ENCODE results near the gene STOML3.

The STOML3 gene

DNA sequence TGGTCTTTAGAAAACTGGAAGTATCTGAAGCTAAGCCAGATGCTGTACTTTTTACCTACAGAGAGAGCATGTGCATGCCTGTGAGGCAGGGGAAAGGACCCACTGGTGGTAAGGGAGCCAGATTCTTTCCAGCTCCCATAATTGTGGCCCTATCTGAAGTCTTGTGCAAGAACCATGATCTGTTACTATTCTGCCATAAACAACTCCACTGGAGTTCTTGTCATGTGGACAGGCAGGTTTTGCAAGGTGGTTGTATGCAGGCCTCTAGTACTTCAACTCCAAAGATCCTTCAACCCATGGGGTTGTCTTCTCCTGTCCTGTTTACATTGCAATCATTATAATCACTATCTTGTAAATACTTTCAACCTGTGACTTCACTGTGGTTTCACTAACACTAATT lies 33.1 kb upstream of the STOML3 start:
- no peaks in the 10 kb centered on the region for H3K4me1 ChIP-seq (ENCODE audit: low read length)
- H3K79me2 ChIP-seq (ENCODE audit: low read length): 0 out of 2 replicates have a peak, but pooled peaks cover 2% of the 10 kb centered on the region
- H3K9me2 ChIP-seq (replicated peaks; ENCODE audit: insufficient read depth, low read length): no peaks in the 10 kb centered on the region
- no peaks in the 10 kb centered on the region for H3F3A ChIP-seq (ENCODE audit: insufficient read depth, low read length)
- no peaks in the 10 kb centered on the region for H3K27me3 ChIP-seq (replicated peaks; ENCODE audit: insufficient read depth, low read length)
- no peak overlapping the region for H3K27ac ChIP-seq (ENCODE audit: low read length)
- no peak overlapping the region for H3K9ac ChIP-seq (ENCODE audit: low read length)
- DNase-seq: no peak
- no peak overlapping the region for H3K4me2 ChIP-seq (ENCODE audit: low read depth, low read length)
- TF ChIP-seq EZH2phosphoT487 (IDR thresholded peaks at IDR 0.05; ENCODE audit: low read length) (no peak), EZH2 (optimal IDR thresholded peaks at IDR 0.05; ENCODE audit: low read depth, low read length) (no peak)
- TF ChIP-seq, protein P1, sequence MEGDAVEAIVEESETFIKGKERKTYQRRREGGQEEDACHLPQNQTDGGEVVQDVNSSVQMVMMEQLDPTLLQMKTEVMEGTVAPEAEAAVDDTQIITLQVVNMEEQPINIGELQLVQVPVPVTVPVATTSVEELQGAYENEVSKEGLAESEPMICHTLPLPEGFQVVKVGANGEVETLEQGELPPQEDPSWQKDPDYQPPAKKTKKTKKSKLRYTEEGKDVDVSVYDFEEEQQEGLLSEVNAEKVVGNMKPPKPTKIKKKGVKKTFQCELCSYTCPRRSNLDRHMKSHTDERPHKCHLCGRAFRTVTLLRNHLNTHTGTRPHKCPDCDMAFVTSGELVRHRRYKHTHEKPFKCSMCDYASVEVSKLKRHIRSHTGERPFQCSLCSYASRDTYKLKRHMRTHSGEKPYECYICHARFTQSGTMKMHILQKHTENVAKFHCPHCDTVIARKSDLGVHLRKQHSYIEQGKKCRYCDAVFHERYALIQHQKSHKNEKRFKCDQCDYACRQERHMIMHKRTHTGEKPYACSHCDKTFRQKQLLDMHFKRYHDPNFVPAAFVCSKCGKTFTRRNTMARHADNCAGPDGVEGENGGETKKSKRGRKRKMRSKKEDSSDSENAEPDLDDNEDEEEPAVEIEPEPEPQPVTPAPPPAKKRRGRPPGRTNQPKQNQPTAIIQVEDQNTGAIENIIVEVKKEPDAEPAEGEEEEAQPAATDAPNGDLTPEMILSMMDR (IDR thresholded peaks at IDR 0.05; ENCODE audit: low read length): no peak
- no peaks in the 10 kb centered on the region; the same call in 1 of the 2 replicates for H3K36me3 ChIP-seq (replicated peaks; ENCODE audit: insufficient read depth, low read length)
- H4K20me1 ChIP-seq (ENCODE audit: insufficient read depth, low read length): no peaks in the 10 kb centered on the region
- no peak overlapping the region for H2AFZ ChIP-seq (ENCODE audit: low read length)
- no peak overlapping the region for H3K4me3 ChIP-seq (ENCODE audit: low read length)
- H3K9me3 ChIP-seq (replicated peaks; ENCODE audit: insufficient read depth, low read length): no peaks in the 10 kb centered on the region

DNA sequence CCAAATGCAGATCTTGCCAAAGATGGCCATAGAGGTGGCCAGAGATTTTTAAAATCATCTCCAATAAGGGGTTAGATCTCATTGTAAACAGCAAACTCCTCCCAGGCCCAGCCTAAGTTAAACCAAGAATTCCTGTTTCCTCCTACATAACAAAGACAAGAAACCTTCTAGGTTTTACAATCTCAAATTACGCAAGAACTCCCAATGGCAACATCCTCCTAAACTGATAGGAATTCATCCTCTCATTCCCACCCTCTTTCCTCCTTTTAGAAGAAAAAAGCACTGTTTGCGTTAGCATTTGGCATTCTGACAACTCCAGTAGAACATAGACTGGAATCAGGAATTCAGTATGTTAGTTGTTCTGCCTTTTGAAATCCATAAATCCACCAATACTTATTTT lies 32.7 kb upstream of the STOML3 start:
- Histone ChIP-seq H3K9me2 (replicated peaks; ENCODE audit: insufficient read depth, low read length) (no peaks in the 10 kb centered on the region), H3K4me2 (ENCODE audit: low read depth, low read length) (no peak overlapping the region), H3K9ac (ENCODE audit: low read length) (no peak overlapping the region), H4K20me1 (ENCODE audit: insufficient read depth, low read length) (no peaks in the 10 kb centered on the region), H3K9me3 (replicated peaks; ENCODE audit: insufficient read depth, low read length) (no peaks in the 10 kb centered on the region), H2AFZ (ENCODE audit: low read length) (no peak overlapping the region), H3K4me1 (ENCODE audit: low read length) (no peaks in the 10 kb centered on the region), H3K27ac (ENCODE audit: low read length) (no peak overlapping the region), H3F3A (ENCODE audit: insufficient read depth, low read length) (no peaks in the 10 kb centered on the region), H3K79me2 (ENCODE audit: low read length) (0 out of 2 replicates have a peak, but pooled peaks cover 2% of the 10 kb centered on the region), H3K4me3 (ENCODE audit: low read length) (no peak overlapping the region), H3K36me3 (replicated peaks; ENCODE audit: insufficient read depth, low read length) (no peaks in the 10 kb centered on the region), H3K27me3 (replicated peaks; ENCODE audit: insufficient read depth, low read length) (no peaks in the 10 kb centered on the region)
- TF ChIP-seq, protein P1 (IDR thresholded peaks at IDR 0.05; ENCODE audit: low read length): no peak
- TF ChIP-seq EZH2phosphoT487 (IDR thresholded peaks at IDR 0.05; ENCODE audit: low read length) (no peak), EZH2 (optimal IDR thresholded peaks at IDR 0.05; ENCODE audit: low read depth, low read length) (no peak)
- no peak for DNase-seq

DNA sequence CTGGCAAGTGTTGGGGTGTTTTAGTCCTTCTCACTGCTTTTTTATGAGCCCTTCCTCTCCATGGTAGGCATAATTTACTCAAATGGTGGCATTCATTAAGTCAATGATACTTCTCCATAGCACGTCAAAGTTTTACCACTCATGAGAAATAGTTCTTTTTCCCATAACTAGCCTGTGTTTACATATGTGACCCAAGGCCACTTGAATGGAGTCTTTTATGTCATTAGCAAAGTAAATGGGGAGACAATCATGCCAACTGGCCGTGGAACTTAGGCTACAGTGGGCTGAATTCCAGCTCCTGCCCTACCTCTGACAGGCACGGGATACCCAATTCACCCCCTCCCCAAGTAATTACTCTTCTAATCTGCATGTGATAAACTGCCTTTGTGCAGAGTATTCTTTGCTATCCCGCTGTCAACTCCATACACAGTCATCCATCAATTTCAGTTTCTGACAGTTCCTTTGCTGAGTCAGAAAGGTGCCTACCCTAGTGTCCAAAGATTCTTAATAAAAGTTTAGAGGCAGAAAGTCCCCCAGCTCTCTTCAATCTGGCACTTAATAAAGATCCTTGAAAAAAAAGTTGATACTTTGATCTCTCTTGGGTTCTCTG lies 30.3 kb upstream of the STOML3 start:
- Histone ChIP-seq H3F3A (ENCODE audit: insufficient read depth, low read length) (no peaks in the 10 kb centered on the region), H3K27me3 (replicated peaks; ENCODE audit: insufficient read depth, low read length) (no peaks in the 10 kb centered on the region), H3K79me2 (ENCODE audit: low read length) (no peaks in the 10 kb centered on the region), H3K27ac (ENCODE audit: low read length) (no peak overlapping the region), H3K9ac (ENCODE audit: low read length) (no peak overlapping the region), H3K4me3 (ENCODE audit: low read length) (no peak overlapping the region), H4K20me1 (ENCODE audit: insufficient read depth, low read length) (no peaks in the 10 kb centered on the region), H3K36me3 (replicated peaks; ENCODE audit: insufficient read depth, low read length) (no peaks in the 10 kb centered on the region; the same call in 1 of the 2 replicates), H3K4me2 (ENCODE audit: low read depth, low read length) (no peak overlapping the region), H3K4me1 (ENCODE audit: low read length) (no peaks in the 10 kb centered on the region), H3K9me3 (replicated peaks; ENCODE audit: insufficient read depth, low read length) (no peaks in the 10 kb centered on the region), H2AFZ (ENCODE audit: low read length) (no peak overlapping the region), H3K9me2 (replicated peaks; ENCODE audit: insufficient read depth, low read length) (no peaks in the 10 kb centered on the region)
- DNase-seq: no peak
- TF ChIP-seq, protein P1 (IDR thresholded peaks at IDR 0.05; ENCODE audit: low read length): no peak

All from MM.1S (cell line).